ENCODE results near the gene SLC2A4. TPM values are rescaled to one million over a fixed set of nuclear protein-coding genes. Genes with fewer than 3 reads are reported as not detected.
A peak's percentile ranks its signal among the peaks of the same experiment; 100 is the strongest.
"Not testable (repeated sequence)": the region's sequence is repeated elsewhere in the genome, so short reads cannot be mapped to it uniquely, and the experiment has no call there.

Gene SLC2A4
- total RNA-seq, 2 donors from 2014 or later: 1.2 to 7.7 TPM

GRCh38 chr17:7241783-7242716 lies 39.5 kb upstream of the SLC2A4 start, which contains the start of gene GABARAP:
TSS of gene GABARAP (minus strand) at chr17:7242449. CDS start at chr17:7242330, 119 bp downstream.
- Histone ChIP-seq H3K4me3 (peak within 1 kb of the TSS; percentile 92), H3K36me3 (peaks cover 28% of the 10 kb centered on the region), H3K9me3 (no peaks in the 10 kb centered on the region), H3K27ac (peak within 1 kb of the TSS; percentile 95 to 97), H3K4me1 (ENCODE audit: control insufficient read depth in 1 of 2, low read depth in 2 of 2) (peaks cover 23 to 32% of the 10 kb centered on the region in 2 donors), H3K27me3 (replicated peaks; ENCODE audit: insufficient read depth) (no peaks in the 10 kb centered on the region)
- ATAC-seq (ENCODE audit: insufficient number of reproducible peaks, low FRiP score, low read depth) (peak; percentile 14), DNase-seq (ENCODE audit: low spot score) (peak; percentile 83)
- no peak for TF ChIP-seq CTCF (IDR thresholded peaks at IDR 0.05)

- Histone ChIP-seq H3K27me3 (replicated peaks; ENCODE audit: insufficient read depth) (no peaks in the 10 kb centered on the region), H3K27ac (peak overlapping the region; percentile 95 to 97), H3K36me3 (peaks cover 28% of the 10 kb centered on the region), H3K9me3 (no peaks in the 10 kb centered on the region), H3K4me1 (ENCODE audit: control insufficient read depth in 1 of 2, low read depth in 2 of 2) (peaks cover 18 to 26% of the 10 kb centered on the region in 2 donors), H3K4me3 (peak overlapping the region; percentile 92)
- no peak for TF ChIP-seq CTCF (IDR thresholded peaks at IDR 0.05)
- ATAC-seq (ENCODE audit: insufficient number of reproducible peaks, low FRiP score, low read depth): peak; percentile 34
- peak; percentile 88 for DNase-seq (ENCODE audit: low spot score)
Measured at GRCh38 chr17:7242717-7243452, 38.6 kb upstream of the SLC2A4 start.

GRCh38 chr17:7243453-7243729 lies 38.1 kb upstream of the SLC2A4 start:
- Histone ChIP-seq H3K4me3 (peak overlapping the region; percentile 92), H3K4me1 (ENCODE audit: control insufficient read depth in 1 of 2, low read depth in 2 of 2) (peaks cover 18 to 26% of the 10 kb centered on the region in 2 donors), H3K27me3 (replicated peaks; ENCODE audit: insufficient read depth) (no peaks in the 10 kb centered on the region), H3K27ac (peak overlapping the region; percentile 95 to 97), H3K36me3 (peaks cover 28% of the 10 kb centered on the region), H3K9me3 (no peaks in the 10 kb centered on the region)
- no peak for TF ChIP-seq CTCF (IDR thresholded peaks at IDR 0.05)
- DNase-seq (ENCODE audit: low spot score): no peak
- ATAC-seq (ENCODE audit: insufficient number of reproducible peaks, low FRiP score, low read depth): no peak

- not testable (repeated sequence) for DNase-seq (ENCODE audit: low spot score); H3K27me3 ChIP-seq (replicated peaks; ENCODE audit: insufficient read depth); ATAC-seq (ENCODE audit: insufficient number of reproducible peaks, low FRiP score, low read depth); H3K9me3 ChIP-seq
- H3K4me1 ChIP-seq (ENCODE audit: control insufficient read depth in 1 of 2, low read depth in 2 of 2): peaks cover 18 to 30% of the 10 kb centered on the region in 2 donors
- peaks cover 28% of the 10 kb centered on the region for H3K36me3 ChIP-seq
- peak overlapping the region; percentile 95 to 97 for H3K27ac ChIP-seq
- peak overlapping the region; percentile 92 for H3K4me3 ChIP-seq
Measured at GRCh38 chr17:7243838-7244237, 37.7 kb upstream of the SLC2A4 start.

GRCh38 chr17:7246779-7247178 lies 34.7 kb upstream of the SLC2A4 start:
- DNase-seq (ENCODE audit: low spot score): no peak
- no peak for ATAC-seq (ENCODE audit: insufficient number of reproducible peaks, low FRiP score, low read depth)
- Histone ChIP-seq H3K4me3 (no peak overlapping the region), H3K27me3 (replicated peaks; ENCODE audit: insufficient read depth) (no peaks in the 10 kb centered on the region), H3K36me3 (peaks cover 23% of the 10 kb centered on the region), H3K27ac (no peak overlapping the region), H3K4me1 (ENCODE audit: control insufficient read depth in 1 of 2, low read depth in 2 of 2) (peaks cover 16 to 33% of the 10 kb centered on the region in 2 donors), H3K9me3 (no peaks in the 10 kb centered on the region)
- no peak for TF ChIP-seq CTCF (IDR thresholded peaks at IDR 0.05)
